ACHN (cell line): Measurements from ENCODE around the gene PIEZO1.

Experiments
- DNase-seq: peaks from one replicate; pipeline ENCODE4 v3.0.0-alpha.2; 2015
- in situ Hi-C: cut with HindIII; loops from 2 replicates; pipeline ENCODE4 v1.10.0; 2017; ENCODE audit warnings: low sequenced_read_pairs, low pct_ligation_motif_present, low pct_unique_long_range_greater_than_20kb

Gene PIEZO1

GRCh38 chr16:88734361-88734728 lies 50.7 kb downstream of the PIEZO1 start:
- in situ Hi-C loops = no loop called here
- no peak for DNase-seq

- in situ Hi-C loops = no loop called here
- no peak for DNase-seq
Observed at GRCh38 chr16:88733630-88734360, 51.2 kb downstream of the PIEZO1 start.

- DNase-seq = no peak
- in situ Hi-C loops = no loop called here
Observed at GRCh38 chr16:88732961-88733294, 52.1 kb downstream of the PIEZO1 start.

GRCh38 chr16:88732172-88732960 lies 52.7 kb downstream of the PIEZO1 start:
- DNase-seq = no peak
- in situ Hi-C loops = no loop called here

- in situ Hi-C loops = no loop called here
Observed at GRCh38 chr16:88731699-88732098, 53.3 kb downstream of the PIEZO1 start.

GRCh38 chr16:88730632-88731607 lies 54.1 kb downstream of the PIEZO1 start:
- in situ Hi-C loops = no loop called here
- no peak for DNase-seq

More at GRCh38 chr16:88731699-88732098, 53.3 kb downstream of the PIEZO1 start:
- DNase-seq = no peak

- in situ Hi-C loops = no loop called here
- no peak for DNase-seq
Observed at GRCh38 chr16:88727871-88728270, 57.1 kb downstream of the PIEZO1 start.

GRCh38 chr16:88726981-88727380 lies 58.0 kb downstream of the PIEZO1 start:
- in situ Hi-C loops = no loop called here
- no peak for DNase-seq

- DNase-seq = no peak
- in situ Hi-C loops = no loop called here
Observed at GRCh38 chr16:88726408-88726749, 58.6 kb downstream of the PIEZO1 start.

- DNase-seq = no peak
- in situ Hi-C loops = no loop called here
Observed at GRCh38 chr16:88725609-88726407, 59.2 kb downstream of the PIEZO1 start.

GRCh38 chr16:88724855-88725555 lies 60.0 kb downstream of the PIEZO1 start:
- in situ Hi-C loops = no loop called here
- no peak for DNase-seq

GRCh38 chr16:88723911-88724310 lies 61.1 kb downstream of the PIEZO1 start:
- in situ Hi-C loops = no loop called here
- DNase-seq = no peak

GRCh38 chr16:88723507-88723887 lies 61.5 kb downstream of the PIEZO1 start:
- in situ Hi-C loops = no loop called here

GRCh38 chr16:88722784-88723506 lies 62.1 kb downstream of the PIEZO1 start:
- in situ Hi-C loops = no loop called here

More at GRCh38 chr16:88723507-88723887, 61.5 kb downstream of the PIEZO1 start:
- no peak for DNase-seq

GRCh38 chr16:88721815-88722755 lies 62.9 kb downstream of the PIEZO1 start:
- in situ Hi-C loops = no loop called here
- DNase-seq = no peak

More at GRCh38 chr16:88722784-88723506, 62.1 kb downstream of the PIEZO1 start:
- DNase-seq = no peak

GRCh38 chr16:88721236-88721635 lies 63.8 kb downstream of the PIEZO1 start:
- no peak for DNase-seq
- in situ Hi-C loops = no loop called here
